B cell (primary cell): ENCODE data around the gene ARHGAP42.

Source experiments
- CTCF ChIP-seq: fragments of 200-600 bp; IDR thresholded peaks from one replicate; pipeline ENCODE4 v1.8.0; 2022; ENCODE audit warnings: antibody characterized with exemption, mild to moderate bottlenecking
- EZH2 ChIP-seq: IDR thresholded peaks from 2 replicates; pipeline ENCODE4 v1.6.1; 2012; ENCODE audit warnings: borderline replicate concordance, low read depth, mild to moderate bottlenecking, moderate library complexity, low read length; ENCODE audit not compliant: insufficient read depth, poor library complexity, severe bottlenecking

GRCh38 chr11:100827934-100828661 is 141.0 kb downstream of the ARHGAP42 start:
- no peak for TF ChIP-seq CTCF
- no peak for TF ChIP-seq EZH2
